Fibroblast of pulmonary artery (primary cell): ENCODE results near the gene RLIM.
A peak's percentile ranks its signal among the peaks of the same experiment; 100 is the strongest.

ENCODE experiments used
- DNase-seq: peaks from one replicate; pipeline ENCODE4 v3.0.0-alpha.2; 2010; ENCODE audit warnings: low read depth
- H3K4me3 ChIP-seq: replicated peaks from 2 replicates; pipeline ENCODE4 v1.5.1; 2011; ENCODE audit warnings: low read depth, mild to moderate bottlenecking, control low read depth, low read length, moderate library complexity
- TF ChIP-seq, protein P1 (sequence below): IDR thresholded peaks from 2 replicates; pipeline ENCODE4 v1.5.1; 2011; ENCODE audit warnings: mild to moderate bottlenecking, control low read depth, low read length, inconsistent platforms; ENCODE audit errors: missing control alignments

The RLIM gene

GRCh38 chrX:74536832-74537371 lies 77.5 kb downstream of the RLIM start:
- TF ChIP-seq, protein P1, sequence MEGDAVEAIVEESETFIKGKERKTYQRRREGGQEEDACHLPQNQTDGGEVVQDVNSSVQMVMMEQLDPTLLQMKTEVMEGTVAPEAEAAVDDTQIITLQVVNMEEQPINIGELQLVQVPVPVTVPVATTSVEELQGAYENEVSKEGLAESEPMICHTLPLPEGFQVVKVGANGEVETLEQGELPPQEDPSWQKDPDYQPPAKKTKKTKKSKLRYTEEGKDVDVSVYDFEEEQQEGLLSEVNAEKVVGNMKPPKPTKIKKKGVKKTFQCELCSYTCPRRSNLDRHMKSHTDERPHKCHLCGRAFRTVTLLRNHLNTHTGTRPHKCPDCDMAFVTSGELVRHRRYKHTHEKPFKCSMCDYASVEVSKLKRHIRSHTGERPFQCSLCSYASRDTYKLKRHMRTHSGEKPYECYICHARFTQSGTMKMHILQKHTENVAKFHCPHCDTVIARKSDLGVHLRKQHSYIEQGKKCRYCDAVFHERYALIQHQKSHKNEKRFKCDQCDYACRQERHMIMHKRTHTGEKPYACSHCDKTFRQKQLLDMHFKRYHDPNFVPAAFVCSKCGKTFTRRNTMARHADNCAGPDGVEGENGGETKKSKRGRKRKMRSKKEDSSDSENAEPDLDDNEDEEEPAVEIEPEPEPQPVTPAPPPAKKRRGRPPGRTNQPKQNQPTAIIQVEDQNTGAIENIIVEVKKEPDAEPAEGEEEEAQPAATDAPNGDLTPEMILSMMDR = no peak
- peak; percentile 60 for DNase-seq
- peak overlapping the region; percentile 48 for H3K4me3 ChIP-seq

GRCh38 chrX:74536152-74536831 lies 78.1 kb downstream of the RLIM start:
- peak overlapping the region; percentile 48 for H3K4me3 ChIP-seq
- peak; percentile 84 for DNase-seq
- TF ChIP-seq, protein P1 = peak; percentile 28

DNA sequence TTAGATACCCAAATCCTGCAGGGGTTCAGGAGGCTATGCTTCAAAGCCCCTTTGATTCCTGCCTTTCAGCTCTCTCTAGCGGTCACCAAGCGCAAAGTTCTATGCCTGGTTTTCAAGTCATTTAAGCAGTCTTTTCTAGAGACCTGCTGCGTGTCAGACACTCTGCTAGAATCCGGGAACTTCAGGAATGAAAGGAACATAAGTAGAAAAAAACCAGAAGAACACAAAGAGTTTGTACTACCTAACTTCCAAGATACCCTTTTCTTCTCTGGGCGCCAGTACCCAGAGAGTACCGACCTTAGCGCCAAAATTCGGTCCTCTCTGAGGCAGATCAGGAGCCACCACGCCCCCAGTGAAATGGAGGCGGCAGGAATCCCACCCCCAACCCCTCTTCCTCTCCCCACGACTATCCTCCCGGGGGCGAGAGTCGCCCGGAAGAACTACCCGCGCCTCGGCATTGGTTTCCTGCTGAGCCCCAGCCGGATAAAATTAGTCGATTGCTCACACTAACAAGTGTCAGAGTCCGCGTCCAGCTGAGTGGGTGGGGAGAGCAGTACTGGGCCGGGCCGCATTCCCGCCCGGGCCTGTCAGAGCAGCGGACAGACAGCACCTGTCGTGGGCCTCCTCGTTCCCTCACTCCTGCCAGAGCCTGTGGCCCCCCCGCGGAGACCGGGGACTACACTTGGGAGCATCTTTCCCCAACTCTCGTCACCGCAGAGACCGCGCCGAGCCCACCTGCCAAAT lies 78.8 kb downstream of the RLIM start:
- TF ChIP-seq, protein P1 = peak; percentile 48
- peak overlapping the region; percentile 48 for H3K4me3 ChIP-seq
- DNase-seq = peak; percentile 70
